ENCODE results near the gene TDRD12.

Gene TDRD12

DNA sequence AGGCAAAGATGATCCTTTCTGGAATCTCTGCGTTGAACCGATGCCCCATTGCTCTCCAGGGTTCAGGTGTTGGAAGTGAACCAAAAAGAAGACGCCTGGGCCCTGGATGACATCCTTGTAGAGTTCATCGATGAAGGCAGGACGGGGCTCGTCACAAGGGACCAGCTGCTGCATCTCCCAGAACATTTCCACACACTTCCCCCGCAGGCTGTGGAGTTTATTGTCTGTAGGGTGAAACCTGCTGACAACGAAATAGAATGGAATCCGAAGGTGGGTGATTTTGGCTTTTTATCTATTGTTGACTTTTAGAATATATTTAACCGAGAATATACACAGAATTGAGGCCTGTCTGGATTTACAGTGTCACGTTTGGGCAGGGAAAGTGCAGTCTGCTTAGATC, 91.6 kb downstream of the TDRD12 start:
- TF ChIP-seq, protein P1, sequence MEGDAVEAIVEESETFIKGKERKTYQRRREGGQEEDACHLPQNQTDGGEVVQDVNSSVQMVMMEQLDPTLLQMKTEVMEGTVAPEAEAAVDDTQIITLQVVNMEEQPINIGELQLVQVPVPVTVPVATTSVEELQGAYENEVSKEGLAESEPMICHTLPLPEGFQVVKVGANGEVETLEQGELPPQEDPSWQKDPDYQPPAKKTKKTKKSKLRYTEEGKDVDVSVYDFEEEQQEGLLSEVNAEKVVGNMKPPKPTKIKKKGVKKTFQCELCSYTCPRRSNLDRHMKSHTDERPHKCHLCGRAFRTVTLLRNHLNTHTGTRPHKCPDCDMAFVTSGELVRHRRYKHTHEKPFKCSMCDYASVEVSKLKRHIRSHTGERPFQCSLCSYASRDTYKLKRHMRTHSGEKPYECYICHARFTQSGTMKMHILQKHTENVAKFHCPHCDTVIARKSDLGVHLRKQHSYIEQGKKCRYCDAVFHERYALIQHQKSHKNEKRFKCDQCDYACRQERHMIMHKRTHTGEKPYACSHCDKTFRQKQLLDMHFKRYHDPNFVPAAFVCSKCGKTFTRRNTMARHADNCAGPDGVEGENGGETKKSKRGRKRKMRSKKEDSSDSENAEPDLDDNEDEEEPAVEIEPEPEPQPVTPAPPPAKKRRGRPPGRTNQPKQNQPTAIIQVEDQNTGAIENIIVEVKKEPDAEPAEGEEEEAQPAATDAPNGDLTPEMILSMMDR (conservative IDR thresholded peaks at IDR 0.05), result no peak
- no peak overlapping the region for H3K27ac ChIP-seq

DNA sequence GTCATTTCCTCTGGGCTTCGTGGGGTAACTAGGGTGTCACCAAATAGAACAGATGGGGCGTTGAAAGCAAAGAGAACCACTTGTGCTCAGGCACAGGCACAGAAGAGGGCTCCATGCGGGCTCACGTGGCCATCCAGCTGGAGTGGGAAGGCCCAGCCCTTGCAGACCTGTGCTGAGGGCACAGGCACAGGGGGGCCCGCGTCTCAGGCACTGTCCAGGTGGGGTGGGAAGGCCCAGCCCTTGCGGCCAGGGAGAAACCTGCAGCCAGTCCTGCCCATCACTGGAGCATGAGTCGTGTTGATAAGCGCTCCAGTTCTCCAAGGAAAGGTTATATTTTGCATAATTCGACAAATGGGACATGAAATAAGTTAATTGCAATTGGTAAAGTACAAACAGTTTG, 92.5 kb downstream of the TDRD12 start:
- TF ChIP-seq, protein P1 (conservative IDR thresholded peaks at IDR 0.05), result no peak
- H3K27ac ChIP-seq, result no peak overlapping the region

DNA sequence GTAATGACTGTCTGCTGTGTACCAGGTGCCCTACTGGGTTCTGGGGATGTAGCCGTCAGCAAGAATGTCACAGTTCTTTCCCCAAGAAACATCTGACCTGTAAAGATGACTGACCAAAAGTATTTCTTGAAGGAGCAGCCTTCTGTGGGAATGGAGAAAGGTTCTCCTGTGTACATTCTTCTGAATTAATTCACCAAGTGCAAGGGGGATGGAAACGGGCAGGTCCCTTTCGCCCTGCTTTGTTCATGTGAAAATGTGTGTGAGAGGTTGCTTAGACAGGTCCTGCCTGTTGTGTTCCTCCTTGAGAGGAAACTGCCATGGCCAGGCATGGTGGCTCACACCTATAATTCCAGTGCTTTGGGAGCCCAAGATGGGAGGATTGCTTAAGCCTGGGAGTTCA, 93.0 kb downstream of the TDRD12 start:
- H3K27ac ChIP-seq, result no peak overlapping the region
- TF ChIP-seq, protein P1 (conservative IDR thresholded peaks at IDR 0.05), result no peak

DNA sequence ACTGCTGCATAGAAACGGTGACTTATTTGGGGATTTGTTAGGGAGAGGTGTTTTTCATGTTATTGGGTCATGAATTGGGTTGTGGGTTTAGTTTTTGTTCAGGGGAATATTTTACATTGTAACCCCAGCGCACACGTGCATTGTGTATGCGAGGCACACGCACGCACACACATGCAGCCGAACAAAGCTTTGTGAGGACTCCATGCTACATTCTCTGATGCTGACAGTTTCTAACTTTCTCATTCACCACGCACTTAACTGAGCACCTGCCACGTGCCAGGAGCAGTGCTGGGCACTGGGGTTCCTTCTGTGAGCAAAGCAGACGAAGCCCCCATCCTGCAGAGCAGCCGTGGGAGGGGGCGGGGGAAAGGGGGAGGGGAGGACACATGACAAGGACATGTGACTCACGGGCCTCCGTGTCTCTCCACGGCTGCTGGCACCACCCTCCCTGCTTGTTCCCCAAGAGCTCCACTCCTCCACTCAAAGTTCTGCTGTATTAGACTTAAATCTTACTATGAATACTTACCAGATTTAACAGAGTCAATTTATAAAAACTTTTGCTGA, 94.4 kb downstream of the TDRD12 start:
- TF ChIP-seq, protein P1 (conservative IDR thresholded peaks at IDR 0.05), result no peak
- H3K27ac ChIP-seq, result no peak overlapping the region

DNA sequence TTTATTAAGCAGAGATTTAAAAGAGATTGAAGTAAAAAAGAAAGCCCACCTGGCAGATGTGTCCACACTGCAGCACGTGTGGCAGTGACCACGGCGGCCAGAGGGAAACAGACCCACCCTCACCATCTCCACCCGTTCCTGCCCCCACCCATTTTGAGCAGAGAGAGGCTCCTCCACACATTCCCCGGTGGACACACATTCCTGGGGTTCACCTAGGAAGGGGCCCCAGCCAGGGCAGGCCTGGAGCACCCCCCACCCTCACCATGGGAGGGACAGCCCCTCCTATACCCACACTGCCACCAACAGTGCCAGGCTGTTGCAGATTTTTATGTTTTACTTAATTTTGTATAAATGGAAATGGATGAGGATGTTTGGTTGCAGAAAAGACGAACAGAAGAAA, 95.1 kb downstream of the TDRD12 start:
- H3K27ac ChIP-seq, result no peak overlapping the region
- TF ChIP-seq, protein P1 (conservative IDR thresholded peaks at IDR 0.05), result no peak

DNA sequence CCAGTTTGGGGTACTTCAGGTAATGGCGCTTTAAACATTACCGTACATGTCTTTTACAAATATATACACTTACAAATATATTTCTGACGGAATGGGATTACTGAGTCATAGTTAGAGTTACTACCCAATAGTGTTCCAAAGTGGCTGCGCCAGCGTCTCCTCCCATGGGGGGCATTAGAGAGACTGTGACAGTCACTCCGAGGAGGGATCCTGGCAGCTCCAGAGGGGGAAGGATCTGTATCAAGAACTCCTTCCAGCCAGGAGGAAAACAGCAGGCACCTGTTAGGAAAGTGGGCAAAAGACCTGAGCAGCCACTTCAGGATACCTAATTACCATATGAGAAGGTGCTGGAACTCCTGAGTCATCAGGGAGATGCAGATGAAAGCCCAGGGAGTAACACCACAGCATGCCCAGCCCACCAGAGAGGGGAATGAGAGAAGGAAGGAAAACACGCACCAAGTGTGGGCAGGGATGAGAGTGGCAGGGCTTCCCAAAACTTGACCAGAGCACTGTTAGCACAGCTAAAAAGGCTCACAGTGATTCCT, 97.1 kb downstream of the TDRD12 start:
- TF ChIP-seq, protein P1 (conservative IDR thresholded peaks at IDR 0.05), result no peak
- no peak overlapping the region for H3K27ac ChIP-seq

DNA sequence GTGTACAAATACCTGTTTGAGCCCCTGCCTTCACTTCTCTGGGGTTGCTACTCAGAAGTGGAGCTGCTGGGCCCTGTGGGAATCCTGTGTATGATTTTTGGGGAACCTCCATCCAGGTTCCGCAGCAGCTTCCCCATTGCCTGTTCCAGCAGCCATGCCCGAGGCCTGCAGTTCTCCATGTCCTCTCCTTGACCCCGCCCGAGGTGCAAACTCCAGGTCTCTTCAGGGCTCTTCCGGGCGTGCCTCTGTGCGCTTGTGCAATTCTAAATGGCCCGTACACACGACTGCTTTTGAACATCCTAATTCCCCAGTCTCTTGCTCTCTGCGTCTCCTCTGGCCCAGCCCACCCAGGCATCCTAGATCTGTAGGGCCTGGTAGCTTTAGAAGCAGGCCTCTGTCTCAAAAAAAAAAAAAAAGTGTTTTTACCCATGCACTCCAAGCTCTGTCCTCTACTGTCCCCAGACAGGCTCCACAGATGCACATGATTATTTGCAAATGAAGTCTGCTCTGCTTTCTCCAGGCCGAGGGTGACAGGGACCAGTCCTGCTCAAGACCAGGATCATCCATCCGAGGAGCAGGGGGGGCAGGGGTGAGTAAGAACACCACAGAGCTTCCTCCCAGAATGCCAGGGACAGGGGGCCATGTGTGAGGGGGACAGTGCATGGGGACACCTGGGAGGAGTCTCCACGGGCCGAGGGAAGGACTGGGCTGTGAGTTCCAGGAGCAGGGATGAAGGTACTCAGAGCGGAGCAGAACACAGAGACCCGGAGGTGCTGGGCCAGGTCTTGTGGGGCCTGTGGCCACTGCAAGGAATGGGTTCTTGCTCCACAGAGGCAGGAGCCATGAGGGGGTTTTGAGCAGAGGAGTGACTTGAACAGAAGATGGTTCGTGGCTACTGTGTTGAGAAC, 98.3 kb downstream of the TDRD12 start:
- no peak overlapping the region for H3K27ac ChIP-seq
- TF ChIP-seq, protein P1 (conservative IDR thresholded peaks at IDR 0.05), result no peak

All from VCaP (cell line).